Thyroid gland (tissue), 4 donors: ENCODE data around the gene ERG28. TPM values are rescaled to one million over a fixed set of nuclear protein-coding genes. Genes with fewer than 3 reads are reported as not detected.

Experiments
- DNase-seq, 2 donors: peaks; one replicate each; pipeline ENCODE4 v3.0.0-alpha.2; 2019
- H3K27ac ChIP-seq, 3 donors: fragments of 200-600 bp; sonication (generic); 1 replicate in 2 of 3; 2 replicates in 1 of 3; pipeline ENCODE4 v1.5.1; 2016 to 2019; ENCODE audit warnings: mild to moderate bottlenecking in 1 of 3, moderate library complexity in 1 of 3
- H3K27me3 ChIP-seq: fragments of 200-600 bp; sonication (generic); one replicate; pipeline ENCODE4 v1.5.1; 2019
- H3K36me3 ChIP-seq, 2 donors: fragments of 200-600 bp; sonication (generic); one replicate each; pipeline ENCODE4 v1.5.1; 2016 to 2019
- H3K4me1 ChIP-seq, 2 donors: fragments of 200-600 bp; sonication (generic); one replicate each; pipeline ENCODE4 v1.5.1; 2017 to 2019
- H3K4me3 ChIP-seq, 3 donors: fragments of 200-600 bp; sonication (generic); replicated peaks in 1 of 3; 1 replicate in 2 of 3; 2 replicates in 1 of 3; pipeline ENCODE4 v1.5.1; 2016; ENCODE audit warnings: mild to moderate bottlenecking in 1 of 3
- H3K9me3 ChIP-seq: fragments of 200-600 bp; sonication (generic); one replicate; pipeline ENCODE4 v1.5.1; 2017
- CTCF ChIP-seq, 6 experiments: fragments of 200-600 bp in 3 of 6; fragments of 450-650 bp in 3 of 6; sonication (generic) in 3 of 6; IDR thresholded peaks; one replicate each; pipeline ENCODE4 v1.5.1; 2016 to 2019; ENCODE audit warnings: antibody characterized with exemption in 6 of 6, mild to moderate bottlenecking in 2 of 6, inconsistent platforms in 1 of 6, moderate library complexity in 1 of 6
- POLR2A ChIP-seq, 2 donors: fragments of 450-650 bp; IDR thresholded peaks; one replicate each; pipeline ENCODE4 v1.6.1; 2017; ENCODE audit warnings: antibody characterized with exemption in 2 of 2, mild to moderate bottlenecking in 2 of 2, moderate library complexity in 1 of 2
- WGBS, 2 donors: methylation state at CpG; one replicate each; pipeline ENCODE4 v1.1.5; 2017; 5-methylcytosine and 5-hydroxymethylcytosine counted together
- intact Hi-C: fragments of 100-400 bp; cut with DNase I; formaldehyde crosslinking; loops from one replicate; pipeline ENCODE4 v1.15.1; 2023
- total RNA-seq, 4 donors: library from RNA; depleted of rRNA; stranded (reverse); fragments of >200 nt; gene quantifications; one replicate each; pipeline ENCODE4 v1.2.3, GENCODE V29; 2016

The ERG28 gene
- total RNA-seq, 4 donors from 2014 or later, result 12.1 to 17.3 (median 15.0) TPM

DNA sequence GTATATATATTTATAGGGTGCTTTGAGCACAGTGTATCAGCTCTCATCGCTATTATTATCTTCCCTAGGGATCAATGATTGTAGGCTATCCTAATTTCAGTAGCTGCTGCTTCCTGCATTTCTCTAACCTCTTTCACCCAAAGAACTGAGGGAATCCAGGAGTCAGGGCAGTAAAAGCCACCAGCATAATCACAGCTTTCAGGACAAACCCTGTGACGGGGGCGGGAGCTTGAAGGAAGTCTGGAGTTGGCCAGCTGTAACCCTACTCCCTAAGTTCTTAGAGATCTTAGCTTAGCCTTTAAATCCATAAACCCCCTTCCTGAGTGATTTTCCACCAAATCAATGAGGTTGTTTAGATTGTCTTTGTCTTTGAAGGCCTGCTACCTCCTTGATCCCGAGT, 48.5 kb downstream of the ERG28 start:
- WGBS, 2 donors, result 88 to 91% methylated on average over 4 of the region's 4 CpGs
- no peaks in the 10 kb centered on the region for H3K9me3 ChIP-seq
- H3K4me3 ChIP-seq, result no peak overlapping the region
- no peak for DNase-seq
- peaks cover 35 to 41% of the 10 kb centered on the region in 2 donors for H3K4me1 ChIP-seq
- H3K27me3 ChIP-seq, result no peaks in the 10 kb centered on the region
- TF ChIP-seq CTCF (IDR thresholded peaks at IDR 0.05) (no peak), POLR2A (IDR thresholded peaks at IDR 0.05) (no peak)
- H3K27ac ChIP-seq, result peak overlapping the region in 1 of 3 donors; percentile 8
- intact Hi-C loops, result no loop called here
- H3K36me3 ChIP-seq, result no peaks in the 10 kb centered on the region

GRCh38 chr14:75610834-75611233, 49.8 kb downstream of the ERG28 start:
- H3K27me3 ChIP-seq, result no peaks in the 10 kb centered on the region
- intact Hi-C loops, result no loop called here
- peak; percentile 29 to 37 for DNase-seq
- no peak overlapping the region for H3K4me3 ChIP-seq
- TF ChIP-seq POLR2A (IDR thresholded peaks at IDR 0.05) (no peak), CTCF (IDR thresholded peaks at IDR 0.05) (no peak)
- peak overlapping the region; percentile 88 to 91 (median 90) for H3K27ac ChIP-seq
- peaks cover 46 to 54% of the 10 kb centered on the region in 2 donors for H3K4me1 ChIP-seq
- 75 to 84% methylated on average over 4 of the region's 4 CpGs for WGBS, 2 donors
- H3K9me3 ChIP-seq, result no peaks in the 10 kb centered on the region
- no peaks in the 10 kb centered on the region for H3K36me3 ChIP-seq

DNA sequence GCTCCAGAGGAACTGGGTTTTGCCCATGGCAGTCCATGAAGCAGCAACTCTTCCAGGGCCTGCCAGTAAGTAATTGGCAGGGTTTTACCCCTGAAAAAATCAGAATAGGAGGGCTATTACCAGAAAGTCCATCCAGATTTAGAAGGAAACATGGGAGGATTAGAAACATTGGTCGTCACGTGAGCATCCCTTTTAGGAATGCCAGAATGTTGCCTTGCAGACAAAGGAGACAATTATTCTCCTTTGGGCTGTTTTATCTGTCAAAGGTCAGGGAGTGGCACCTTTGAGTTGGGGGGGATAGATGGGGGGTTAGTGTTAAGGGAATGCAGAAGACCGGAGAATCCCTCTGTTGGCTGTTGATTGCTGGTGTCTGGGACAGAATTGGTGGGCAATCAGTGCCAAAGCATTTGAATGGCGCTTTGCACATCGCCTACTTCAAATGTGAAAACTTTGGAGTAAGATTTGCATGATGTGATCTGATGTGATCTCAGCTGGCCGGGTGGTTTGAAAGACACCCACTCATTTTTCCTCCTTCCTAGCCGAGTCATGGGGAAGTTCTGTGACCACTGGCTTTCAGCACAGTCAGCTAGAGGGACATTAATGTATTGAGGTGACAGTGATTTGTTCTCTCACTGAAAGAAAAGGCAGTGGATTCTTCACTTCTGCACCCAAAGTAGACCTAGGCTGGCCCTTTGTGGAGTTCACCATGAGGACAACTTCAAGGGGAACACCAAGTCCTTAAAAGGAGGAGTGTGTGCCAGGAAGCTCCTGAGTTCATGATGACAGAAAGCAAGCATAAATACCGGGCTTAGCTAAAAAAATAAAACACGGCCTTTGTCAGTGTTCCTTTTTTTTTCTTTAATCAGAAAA, 50.8 kb downstream of the ERG28 start:
- Histone ChIP-seq H3K4me3 (no peak overlapping the region), H3K27me3 (no peaks in the 10 kb centered on the region), H3K27ac (peak overlapping the region; percentile 88 to 91 (median 90)), H3K9me3 (no peaks in the 10 kb centered on the region), H3K4me1 (peaks cover 53 to 60% of the 10 kb centered on the region in 2 donors), H3K36me3 (no peaks in the 10 kb centered on the region)
- peak; percentile 76 to 80 for DNase-seq
- WGBS, 2 donors, result 57 to 63% methylated on average over 9 of the region's 9 CpGs
- TF ChIP-seq CTCF (IDR thresholded peaks at IDR 0.05) (no peak), POLR2A (IDR thresholded peaks at IDR 0.05) (peak in 1 of 2 donors; percentile 9)
- intact Hi-C loops, result no loop called here

DNA sequence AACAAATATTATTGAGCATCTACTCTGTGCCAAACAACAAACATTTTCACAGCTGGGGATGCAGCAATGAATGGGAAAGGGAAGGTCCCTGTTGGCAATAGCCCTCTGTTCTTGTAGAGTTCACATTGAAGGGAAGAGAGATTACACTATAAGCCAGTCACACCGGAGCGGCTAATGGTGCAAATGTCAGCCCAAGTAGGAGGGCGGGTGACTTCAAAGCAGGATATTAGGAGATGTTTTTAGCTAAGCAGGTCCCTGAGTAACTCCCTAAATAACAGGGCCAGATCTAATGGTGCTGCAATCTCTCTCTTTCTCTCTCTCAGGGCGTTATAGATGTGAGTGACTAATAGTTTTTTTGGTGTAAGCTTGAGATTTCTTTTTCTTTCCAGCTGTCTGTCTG, 51.6 kb downstream of the ERG28 start:
- Histone ChIP-seq H3K9me3 (no peaks in the 10 kb centered on the region), H3K27ac (peak overlapping the region in 2 of 3 donors; percentile 90 to 91), H3K27me3 (no peaks in the 10 kb centered on the region), H3K36me3 (no peaks in the 10 kb centered on the region), H3K4me1 (peaks cover 58 to 65% of the 10 kb centered on the region in 2 donors), H3K4me3 (no peak overlapping the region)
- TF ChIP-seq POLR2A (IDR thresholded peaks at IDR 0.05), result no peak
- no peak for TF ChIP-seq CTCF (IDR thresholded peaks at IDR 0.05)
- DNase-seq, result no peak
- WGBS, 2 donors, result 91 to 93% methylated on average over 4 of the region's 4 CpGs
- intact Hi-C loops, result no loop called here
